CD4-positive, alpha-beta T cell treated with Interleukin-6 for 4 hours (primary cell): Measurements from ENCODE around the gene ASPSCR1.
A peak's percentile ranks its signal among the peaks of the same experiment; 100 is the strongest.

Source experiments
- DNase-seq: peaks from one replicate; pipeline ENCODE4 v3.0.0-alpha.2; 2020; ENCODE audit warnings: mixed read lengths

The ASPSCR1 gene

GRCh38 chr17:81977211-81977808 lies at the start of gene ASPSCR1:
Gene ASPSCR1, plus strand, starts transcription at chr17:81977629. Its CDS starts 18 bp downstream, at chr17:81977647.
- peak; percentile 91 for DNase-seq

- DNase-seq: peak; percentile 93
Measured at GRCh38 chr17:81927653-81928543, 49.5 kb upstream of the ASPSCR1 start, which contains the start of gene MAFG. Gene MAFG, minus strand, starts transcription at chr17:81927735. Its CDS starts 4,550 bp downstream, at chr17:81923185.

- DNase-seq: no peak
Measured at GRCh38 chr17:81928544-81929252, 48.7 kb upstream of the ASPSCR1 start.

- DNase-seq: peak; percentile 0
Measured at GRCh38 chr17:81929253-81930141, 47.9 kb upstream of the ASPSCR1 start.

GRCh38 chr17:81930142-81931125 lies 47.0 kb upstream of the ASPSCR1 start:
- peak; percentile 0 for DNase-seq

GRCh38 chr17:81931189-81931556 lies 46.3 kb upstream of the ASPSCR1 start:
- no peak for DNase-seq

GRCh38 chr17:81931557-81932332 lies 45.7 kb upstream of the ASPSCR1 start:
- peak; percentile 0 for DNase-seq

- DNase-seq: peak; percentile 1
Measured at GRCh38 chr17:81932333-81932983, 45.0 kb upstream of the ASPSCR1 start.

GRCh38 chr17:81933178-81933699 lies 44.2 kb upstream of the ASPSCR1 start:
- DNase-seq: peak; percentile 1

- DNase-seq: peak; percentile 0
Measured at GRCh38 chr17:81934098-81934757, 43.2 kb upstream of the ASPSCR1 start.

GRCh38 chr17:81934850-81935708 lies 42.4 kb upstream of the ASPSCR1 start:
- peak; percentile 1 for DNase-seq

GRCh38 chr17:81935709-81936084 lies 41.7 kb upstream of the ASPSCR1 start:
- DNase-seq: peak; percentile 0

- DNase-seq: peak; percentile 0
Measured at GRCh38 chr17:81939218-81939617, 38.2 kb upstream of the ASPSCR1 start.

- DNase-seq: peak; percentile 0
Measured at GRCh38 chr17:81939881-81940385, 37.5 kb upstream of the ASPSCR1 start.

- peak; percentile 0 for DNase-seq
Measured at GRCh38 chr17:81940538-81941483, 36.6 kb upstream of the ASPSCR1 start.

- no peak for DNase-seq
Measured at GRCh38 chr17:81941484-81942166, 35.8 kb upstream of the ASPSCR1 start.
